ENCODE measurements around the gene SNRNP25.

- TF ChIP-seq CTCF (IDR thresholded peaks at IDR 0.05; ENCODE audit: low read length) (peak; percentile 100), EZH2 (optimal IDR thresholded peaks at IDR 0.05; ENCODE audit: low read depth, low read length) (no peak), EZH2phosphoT487 (IDR thresholded peaks at IDR 0.05; ENCODE audit: low read length) (no peak)
These were observed 43.3 kb downstream of the SNRNP25 start for GRCh38 chr16:96935-97381.
